MV-4-11 (cell line): Measurements from ENCODE around the gene CYB561D1.

ENCODE experiments used
- DNase-seq: peaks from one replicate; lab custom pipeline; 2025; lab: John Stamatoyannopoulos, UW

The CYB561D1 gene

DNA sequence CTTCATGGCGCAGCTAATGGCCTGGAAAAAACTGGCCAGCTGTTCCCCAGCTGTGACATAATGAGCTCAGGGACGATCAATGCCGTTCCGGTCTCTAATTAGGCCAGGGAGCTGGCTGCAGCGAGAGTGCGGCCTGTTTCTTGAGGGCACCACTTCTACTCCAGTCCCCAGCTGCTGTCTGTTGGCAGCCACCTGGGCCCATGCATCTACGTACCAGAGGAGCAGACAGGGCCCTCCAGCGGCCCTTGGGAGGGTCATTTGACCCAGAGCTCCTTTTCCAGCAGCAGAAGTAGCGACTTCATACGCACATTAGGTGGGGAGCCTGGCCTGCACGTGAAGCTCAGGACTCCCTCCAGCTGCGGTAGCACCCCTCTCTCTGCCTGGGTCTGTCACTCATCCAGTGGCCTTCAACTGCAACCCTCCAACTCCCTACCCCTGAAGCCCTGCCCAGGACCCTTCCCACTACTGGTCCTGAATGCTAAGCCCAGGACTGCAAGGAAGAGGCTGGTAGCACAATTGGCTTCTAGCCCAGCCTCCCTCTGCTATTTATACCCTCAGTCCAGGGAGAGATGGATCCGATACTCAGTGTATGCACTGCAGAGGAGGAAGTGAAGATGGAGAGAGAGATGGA is 36.7 kb downstream of the CYB561D1 start:
- DNase-seq, result no peak

DNA sequence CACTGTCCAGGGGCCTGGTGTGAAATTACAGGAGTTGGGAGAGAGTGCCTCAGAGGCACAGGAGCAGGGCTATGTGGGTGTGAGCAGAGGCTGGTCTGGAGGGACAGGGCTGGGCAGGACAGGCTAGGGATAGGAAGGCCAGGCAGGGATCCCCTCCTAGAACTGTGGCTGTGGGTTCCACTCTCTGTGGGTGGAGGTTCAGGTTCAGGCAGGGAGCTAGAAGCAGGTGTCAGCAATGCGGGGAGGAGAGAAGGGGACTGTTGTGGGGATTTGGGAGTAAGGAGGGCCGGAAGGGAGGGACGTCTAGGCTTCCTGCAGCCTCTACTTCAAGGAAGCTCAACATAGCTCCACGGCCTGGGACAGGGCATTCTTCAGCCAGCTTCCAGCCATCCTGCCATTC is 37.5 kb downstream of the CYB561D1 start:
- no peak for DNase-seq

DNA sequence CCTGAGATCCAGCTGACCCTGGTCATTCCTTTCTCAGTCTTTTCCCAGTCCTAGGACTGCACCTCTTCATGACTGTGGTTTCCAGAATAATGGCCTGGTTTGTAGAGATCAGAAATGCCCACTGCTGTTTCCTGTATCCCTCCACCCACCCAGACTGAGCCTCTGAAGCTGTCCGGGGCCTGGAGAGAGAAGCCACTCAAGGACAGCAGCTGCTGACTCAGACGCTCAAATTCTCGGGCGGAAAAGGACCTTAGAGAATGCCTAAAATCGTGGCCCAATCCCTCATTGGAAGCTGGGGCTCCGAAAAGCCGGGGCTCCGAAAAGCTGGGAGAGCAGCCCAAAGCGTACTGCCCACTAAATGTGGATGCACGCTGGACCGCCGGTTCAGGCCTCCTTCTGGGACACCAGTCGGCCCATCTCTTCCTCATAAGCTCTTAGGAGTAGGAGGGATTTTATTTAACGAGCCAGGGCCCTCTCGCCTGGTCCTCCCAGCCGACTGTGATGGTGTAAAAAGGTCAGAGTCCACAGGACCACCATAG is 38.0 kb downstream of the CYB561D1 start:
- no peak for DNase-seq

DNA sequence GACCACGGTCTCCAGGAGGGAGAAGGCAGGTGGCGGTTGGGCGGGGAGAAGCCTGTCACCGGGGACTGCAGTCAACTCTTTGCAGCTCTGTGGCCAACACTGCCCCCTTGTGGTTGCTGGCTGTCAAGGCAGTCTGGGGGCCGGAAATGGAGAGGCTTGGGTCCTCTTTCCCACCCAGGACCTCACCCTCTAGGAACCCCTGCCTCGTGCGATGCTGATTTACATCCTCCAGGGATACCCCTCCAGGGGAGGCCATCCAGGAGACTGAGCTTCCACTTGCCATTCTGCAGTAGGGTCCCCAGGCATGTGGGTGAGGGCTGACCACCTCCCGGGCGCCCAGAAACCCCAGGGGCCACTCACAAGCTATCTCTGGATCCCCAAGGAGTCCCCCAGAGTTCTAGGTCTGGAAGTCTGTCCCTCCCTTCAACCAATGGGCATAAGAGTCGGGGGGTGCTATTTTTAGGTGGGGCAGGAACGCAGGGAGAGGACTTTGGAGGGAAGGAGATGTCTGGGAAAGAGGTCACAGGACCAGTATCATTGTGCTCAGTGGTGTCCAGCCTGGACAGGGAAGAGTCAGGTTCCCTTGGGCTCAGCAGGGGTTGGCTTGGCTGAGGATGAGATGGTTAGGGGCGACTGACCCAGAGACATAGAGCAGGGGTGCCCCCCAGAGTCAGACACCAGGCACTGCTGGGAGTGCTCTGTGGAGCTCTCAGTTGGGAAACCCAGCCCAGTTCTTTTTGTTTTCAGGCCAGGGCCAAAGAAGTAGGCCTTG is 38.7 kb downstream of the CYB561D1 start:
- DNase-seq, result peak; percentile 64

GRCh38 chr1:109534307-109534858 is 40.5 kb downstream of the CYB561D1 start:
- peak; percentile 10 for DNase-seq

GRCh38 chr1:109535481-109535880 is 41.6 kb downstream of the CYB561D1 start:
- peak; percentile 62 for DNase-seq

GRCh38 chr1:109535971-109536491 is 42.1 kb downstream of the CYB561D1 start:
- no peak for DNase-seq

- no peak for DNase-seq
Observed at GRCh38 chr1:109537450-109538178, 43.7 kb downstream of the CYB561D1 start.

GRCh38 chr1:109538827-109539555 is 45.1 kb downstream of the CYB561D1 start:
- no peak for DNase-seq

GRCh38 chr1:109539676-109540075 is 45.8 kb downstream of the CYB561D1 start, which contains the start of gene GPR61:
Gene GPR61 (plus strand): TSS chr1:109539872. CDS start chr1:109543023, 3,151 bp downstream.
- DNase-seq, result no peak

DNA sequence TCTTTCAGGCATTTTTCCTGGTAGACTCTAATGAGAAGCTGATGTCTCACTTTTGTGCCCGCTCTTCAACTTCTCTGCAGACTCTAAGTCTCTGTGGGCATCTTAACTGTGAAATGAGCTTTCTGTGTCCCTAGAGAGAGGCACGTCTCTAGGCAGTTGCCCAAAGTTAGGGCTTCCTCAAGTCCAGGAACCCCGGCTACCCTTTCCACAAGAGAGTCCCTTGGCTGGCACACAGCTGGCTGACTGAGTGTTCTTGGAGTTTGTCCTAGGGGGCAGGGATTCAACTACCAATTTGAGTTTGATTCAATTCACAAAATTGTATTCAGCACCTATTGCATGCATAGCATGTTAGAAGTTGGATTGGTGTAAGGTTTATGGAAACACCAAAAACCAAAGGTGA is 47.2 kb downstream of the CYB561D1 start:
- DNase-seq, result no peak

DNA sequence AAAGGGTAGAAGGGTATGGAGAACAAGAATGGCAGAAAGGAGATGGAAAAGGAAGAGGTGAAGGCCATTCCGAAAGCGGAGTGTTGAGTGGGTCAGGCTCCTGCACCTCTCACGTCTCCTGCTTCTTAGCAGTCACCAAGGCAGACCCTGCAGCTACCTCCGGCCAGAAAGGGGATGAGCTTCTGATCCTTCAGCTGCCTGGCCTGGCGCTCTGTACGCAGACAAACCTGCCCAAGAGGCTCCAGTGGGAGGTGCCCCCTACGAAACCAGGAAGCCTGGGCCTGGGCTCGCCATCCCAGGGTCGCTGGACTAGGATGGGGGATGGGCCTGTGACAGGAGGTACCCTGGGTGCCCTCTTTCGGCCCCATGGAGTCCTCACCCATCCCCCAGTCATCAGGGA is 48.8 kb downstream of the CYB561D1 start:
- DNase-seq, result no peak

GRCh38 chr1:109543283-109543987 is 49.5 kb downstream of the CYB561D1 start:
- no peak for DNase-seq

DNA sequence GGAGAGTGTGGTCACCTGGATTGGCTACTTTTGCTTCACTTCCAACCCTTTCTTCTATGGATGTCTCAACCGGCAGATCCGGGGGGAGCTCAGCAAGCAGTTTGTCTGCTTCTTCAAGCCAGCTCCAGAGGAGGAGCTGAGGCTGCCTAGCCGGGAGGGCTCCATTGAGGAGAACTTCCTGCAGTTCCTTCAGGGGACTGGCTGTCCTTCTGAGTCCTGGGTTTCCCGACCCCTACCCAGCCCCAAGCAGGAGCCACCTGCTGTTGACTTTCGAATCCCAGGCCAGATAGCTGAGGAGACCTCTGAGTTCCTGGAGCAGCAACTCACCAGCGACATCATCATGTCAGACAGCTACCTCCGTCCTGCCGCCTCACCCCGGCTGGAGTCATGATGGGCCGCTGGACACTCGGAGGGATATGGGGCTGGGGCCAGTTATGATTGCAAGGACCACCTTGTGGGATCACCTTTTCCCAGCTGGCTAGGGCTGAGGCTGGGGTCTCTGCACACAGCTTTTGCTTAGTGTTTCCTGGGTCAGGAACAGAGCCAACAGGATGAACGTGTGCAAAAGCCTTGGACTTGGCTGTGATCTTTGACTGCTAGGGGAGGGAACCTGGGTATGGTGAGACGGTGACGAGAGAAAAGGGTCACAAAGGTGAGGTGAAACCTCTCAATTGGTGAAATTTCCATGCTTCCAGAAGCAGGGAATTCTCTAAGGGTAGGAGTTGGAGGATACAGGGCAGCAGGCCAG is 50.3 kb downstream of the CYB561D1 start:
- DNase-seq, result no peak

DNA sequence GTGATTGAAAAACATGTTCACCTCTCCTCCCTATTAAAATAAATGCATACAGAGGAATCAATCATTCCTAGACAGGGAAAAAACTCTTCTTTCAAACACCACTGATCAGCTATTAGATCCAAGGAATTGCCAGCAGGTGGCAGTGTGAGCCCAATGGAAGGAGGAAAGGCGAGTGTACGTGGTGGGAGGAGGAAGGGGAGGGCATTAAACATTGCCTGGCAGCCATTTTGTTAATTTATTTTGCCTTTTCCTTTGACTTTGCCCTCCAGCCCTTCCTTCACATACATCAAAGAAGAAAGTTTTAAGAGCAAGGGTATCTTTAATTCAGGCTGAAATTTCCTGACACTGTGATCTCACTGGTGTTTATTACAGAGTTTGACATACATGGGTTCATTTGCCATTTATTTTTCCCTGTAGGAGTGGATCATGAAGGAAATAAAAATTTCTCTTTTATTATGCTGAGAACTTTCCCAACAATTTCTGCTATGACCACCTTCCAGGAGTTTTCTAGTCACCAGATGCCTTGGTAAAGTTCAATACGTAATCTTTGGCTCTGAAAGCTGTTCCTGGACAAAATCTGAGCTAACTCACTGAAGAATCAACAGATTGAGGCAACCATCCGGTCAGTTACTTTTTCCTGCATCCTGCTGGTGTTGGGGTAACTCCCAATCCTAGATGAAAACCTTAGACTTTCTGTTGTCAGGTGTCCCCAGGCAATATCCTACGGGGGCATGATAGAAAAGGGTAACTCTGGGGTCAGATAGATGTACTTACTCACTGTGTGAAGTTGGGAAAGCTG is 52.6 kb downstream of the CYB561D1 start:
- peak; percentile 83 for DNase-seq

DNA sequence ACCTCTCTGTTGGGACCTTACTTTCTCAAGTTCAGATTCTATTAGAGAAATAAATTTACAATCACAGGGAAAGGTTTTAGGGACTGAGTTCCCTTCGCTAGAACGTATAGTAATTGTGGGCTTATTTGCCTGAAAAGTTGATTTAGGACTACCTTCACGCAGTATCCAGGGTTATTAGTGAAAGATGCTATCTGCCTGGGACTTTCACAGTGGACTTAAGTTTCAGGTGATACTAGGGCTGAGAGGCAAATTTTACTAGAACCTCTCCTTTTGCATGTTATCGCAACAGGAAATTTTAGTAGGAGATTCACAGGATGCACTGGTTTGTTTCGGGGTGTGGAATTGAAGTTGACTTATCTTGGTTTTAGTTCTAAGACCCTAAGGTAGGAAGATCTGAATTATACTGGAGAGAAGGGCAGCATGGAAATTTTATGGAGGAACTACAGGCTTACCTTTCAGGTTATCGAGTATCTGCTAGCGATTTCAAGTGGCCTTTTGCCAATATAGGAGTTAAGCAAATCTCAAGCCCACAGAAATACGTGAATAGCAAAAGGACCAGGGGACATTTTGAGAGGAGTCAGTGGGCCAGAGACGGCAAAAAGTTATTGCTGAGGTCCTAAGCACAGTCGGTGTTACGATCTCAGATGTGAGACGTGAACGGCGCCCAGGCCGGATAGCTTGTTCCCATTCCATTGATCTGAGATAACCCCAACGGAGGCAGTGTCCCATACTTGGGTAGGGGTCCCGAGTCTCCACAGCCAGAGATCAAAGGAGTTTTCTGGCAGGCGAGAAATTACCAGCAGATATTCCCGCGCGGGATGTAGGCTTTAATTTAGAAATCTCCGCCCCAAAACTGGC is 53.8 kb downstream of the CYB561D1 start:
- DNase-seq, result no peak

GRCh38 chr1:109548321-109549267 is 54.7 kb downstream of the CYB561D1 start, which contains the start of gene GNAI3:
Gene GNAI3 (plus strand): TSS chr1:109548615. CDS start chr1:109548721, 106 bp downstream.
- DNase-seq, result peak; percentile 97
